ENCODE measurements around the gene GRIN1.

The GRIN1 gene

DNA sequence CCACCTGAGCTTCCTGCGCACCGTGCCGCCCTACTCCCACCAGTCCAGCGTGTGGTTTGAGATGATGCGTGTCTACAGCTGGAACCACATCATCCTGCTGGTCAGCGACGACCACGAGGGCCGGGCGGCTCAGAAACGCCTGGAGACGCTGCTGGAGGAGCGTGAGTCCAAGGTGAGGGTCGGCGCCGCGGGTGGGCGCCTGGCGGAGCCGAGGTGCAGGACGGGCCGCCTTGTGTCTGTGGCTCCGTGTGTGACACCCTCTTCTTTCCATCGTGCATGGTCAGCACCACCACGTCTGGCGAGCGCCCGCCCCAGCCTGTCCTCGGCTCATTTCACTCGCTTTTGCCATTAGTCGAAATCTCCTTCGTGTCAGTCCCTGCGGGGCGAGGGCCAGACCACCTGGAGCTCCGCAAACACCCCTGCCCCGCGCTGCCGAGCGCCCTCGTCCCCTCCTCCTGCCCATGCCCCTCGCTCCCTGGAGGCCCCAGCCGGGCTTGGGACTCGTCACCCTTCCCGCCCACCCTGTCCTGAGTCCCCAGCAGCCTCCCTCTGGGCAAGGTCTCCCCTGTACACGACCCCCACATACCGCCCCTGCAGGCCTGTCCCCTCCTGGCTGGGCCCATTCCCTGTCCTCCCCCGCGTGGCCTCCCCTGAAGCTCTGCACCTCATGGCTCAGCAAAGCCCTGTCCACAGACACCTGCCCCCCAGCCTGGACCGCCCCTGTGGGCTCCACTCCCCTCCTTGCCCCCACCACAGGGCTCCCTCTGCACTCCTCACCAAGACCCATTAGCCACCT is 7.0 kb downstream of the GRIN1 start:
- in situ Hi-C loops (cut with MboI; ENCODE audit: low pct_unique_long_range_greater_than_20kb, low sequenced_read_pairs, unreplicated experiment), result no loop called here
- no peak for DNase-seq (ENCODE audit: low spot score)
- TF ChIP-seq, protein P1, sequence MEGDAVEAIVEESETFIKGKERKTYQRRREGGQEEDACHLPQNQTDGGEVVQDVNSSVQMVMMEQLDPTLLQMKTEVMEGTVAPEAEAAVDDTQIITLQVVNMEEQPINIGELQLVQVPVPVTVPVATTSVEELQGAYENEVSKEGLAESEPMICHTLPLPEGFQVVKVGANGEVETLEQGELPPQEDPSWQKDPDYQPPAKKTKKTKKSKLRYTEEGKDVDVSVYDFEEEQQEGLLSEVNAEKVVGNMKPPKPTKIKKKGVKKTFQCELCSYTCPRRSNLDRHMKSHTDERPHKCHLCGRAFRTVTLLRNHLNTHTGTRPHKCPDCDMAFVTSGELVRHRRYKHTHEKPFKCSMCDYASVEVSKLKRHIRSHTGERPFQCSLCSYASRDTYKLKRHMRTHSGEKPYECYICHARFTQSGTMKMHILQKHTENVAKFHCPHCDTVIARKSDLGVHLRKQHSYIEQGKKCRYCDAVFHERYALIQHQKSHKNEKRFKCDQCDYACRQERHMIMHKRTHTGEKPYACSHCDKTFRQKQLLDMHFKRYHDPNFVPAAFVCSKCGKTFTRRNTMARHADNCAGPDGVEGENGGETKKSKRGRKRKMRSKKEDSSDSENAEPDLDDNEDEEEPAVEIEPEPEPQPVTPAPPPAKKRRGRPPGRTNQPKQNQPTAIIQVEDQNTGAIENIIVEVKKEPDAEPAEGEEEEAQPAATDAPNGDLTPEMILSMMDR (IDR thresholded peaks at IDR 0.05; ENCODE audit: extremely low read depth, insufficient read depth, missing control alignments), result no peak

DNA sequence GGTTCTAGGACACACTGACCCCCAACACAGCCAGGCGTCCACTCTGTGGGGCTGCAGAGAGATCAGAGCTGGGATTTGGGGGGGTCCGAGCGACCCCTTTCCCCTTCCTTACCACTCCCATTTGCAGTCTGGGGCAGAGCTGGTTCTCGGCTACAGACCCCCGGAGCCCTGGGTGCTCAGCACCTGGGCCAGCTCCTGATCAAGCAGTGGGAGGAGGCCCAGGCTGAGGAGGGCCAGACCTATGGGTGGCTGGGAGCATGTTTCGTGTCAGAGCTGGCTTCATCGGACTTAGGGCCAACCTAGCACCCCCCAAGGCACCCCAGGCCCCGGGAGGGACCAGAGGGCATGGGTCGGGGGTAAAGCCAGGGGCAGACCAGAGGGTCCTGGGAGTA is 7.6 kb downstream of the GRIN1 start:
- in situ Hi-C loops (cut with MboI; ENCODE audit: low pct_unique_long_range_greater_than_20kb, low sequenced_read_pairs, unreplicated experiment), result no loop called here
- TF ChIP-seq, protein P1 (IDR thresholded peaks at IDR 0.05; ENCODE audit: extremely low read depth, insufficient read depth, missing control alignments), result no peak
- DNase-seq (ENCODE audit: low spot score), result no peak

DNA sequence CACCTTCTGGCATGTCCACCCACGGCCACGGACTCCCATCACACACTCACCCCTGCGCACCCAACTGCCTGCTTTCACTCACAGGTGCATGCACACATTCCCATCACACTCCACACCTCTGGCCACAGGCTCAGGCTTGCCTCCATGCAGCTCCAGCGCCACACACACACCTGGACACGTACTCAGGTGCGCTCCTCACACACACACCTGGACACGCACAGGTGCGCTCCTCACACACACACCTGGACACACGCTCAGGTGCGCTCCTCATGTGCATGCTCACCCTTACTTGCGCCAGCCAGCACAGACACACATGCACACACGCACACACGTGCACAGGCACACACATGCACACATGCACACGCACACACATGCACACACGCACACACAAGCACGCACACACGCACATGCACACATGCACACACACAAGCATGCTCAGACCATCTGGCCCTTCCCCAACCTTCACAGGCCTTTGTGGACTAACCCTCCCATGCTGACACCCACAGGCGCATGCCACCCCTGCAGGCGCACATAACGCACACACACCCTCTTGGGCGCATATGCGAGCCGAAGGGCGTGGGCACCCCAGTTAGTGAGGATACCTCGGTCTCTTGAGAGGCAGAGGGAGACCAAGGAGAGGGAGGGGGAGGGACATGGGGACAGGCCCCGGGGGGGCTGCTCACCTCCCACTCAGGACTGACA is 8.3 kb downstream of the GRIN1 start:
- DNase-seq (ENCODE audit: low spot score), result no peak
- TF ChIP-seq, protein P1 (IDR thresholded peaks at IDR 0.05; ENCODE audit: extremely low read depth, insufficient read depth, missing control alignments), result no peak
- in situ Hi-C loops (cut with MboI; ENCODE audit: low pct_unique_long_range_greater_than_20kb, low sequenced_read_pairs, unreplicated experiment), result no loop called here

DNA sequence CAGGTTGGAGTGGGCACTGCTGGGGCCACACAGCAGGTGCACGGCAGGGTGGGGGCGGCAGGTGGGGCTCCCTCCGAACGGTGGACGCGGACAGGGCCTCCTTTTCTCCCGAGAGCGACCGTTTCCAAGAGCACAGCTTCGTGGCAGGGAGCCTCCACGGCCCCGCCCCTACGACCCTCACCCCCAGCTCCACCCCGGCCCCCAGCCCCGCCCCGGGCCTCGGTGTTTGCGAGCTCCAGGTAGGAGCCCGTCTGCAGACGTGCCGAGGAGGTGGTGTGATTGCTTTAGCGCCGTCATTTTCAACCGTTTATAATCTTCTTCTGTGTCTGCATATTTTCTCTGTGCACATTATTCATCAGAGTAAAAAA is 8.8 kb downstream of the GRIN1 start:
- TF ChIP-seq, protein P1 (IDR thresholded peaks at IDR 0.05; ENCODE audit: extremely low read depth, insufficient read depth, missing control alignments), result no peak
- in situ Hi-C loops (cut with MboI; ENCODE audit: low pct_unique_long_range_greater_than_20kb, low sequenced_read_pairs, unreplicated experiment), result no loop called here
- DNase-seq (ENCODE audit: low spot score), result no peak

DNA sequence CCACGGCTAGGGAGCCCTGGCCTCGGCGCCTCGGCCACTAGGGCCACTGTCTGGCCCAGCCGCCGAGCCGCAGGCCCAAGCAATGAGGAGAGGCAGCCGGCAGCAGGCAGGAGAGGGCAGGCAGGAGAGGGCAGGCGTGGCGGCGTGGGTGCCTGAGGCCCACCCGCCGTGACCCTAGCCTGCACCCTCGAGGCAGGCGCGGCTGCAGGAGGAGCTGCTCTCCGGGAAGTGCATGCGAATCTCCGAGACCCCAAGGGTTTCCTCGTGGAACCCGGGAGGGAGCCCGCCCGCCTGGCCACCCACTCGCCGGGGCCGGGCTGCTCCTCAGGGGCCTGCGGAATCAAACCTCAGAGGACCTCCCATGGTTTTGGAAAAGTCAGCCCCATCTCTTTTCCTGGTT is 9.3 kb downstream of the GRIN1 start:
- TF ChIP-seq, protein P1 (IDR thresholded peaks at IDR 0.05; ENCODE audit: extremely low read depth, insufficient read depth, missing control alignments), result no peak
- no peak for DNase-seq (ENCODE audit: low spot score)
- in situ Hi-C loops (cut with MboI; ENCODE audit: low pct_unique_long_range_greater_than_20kb, low sequenced_read_pairs, unreplicated experiment), result no loop called here

DNA sequence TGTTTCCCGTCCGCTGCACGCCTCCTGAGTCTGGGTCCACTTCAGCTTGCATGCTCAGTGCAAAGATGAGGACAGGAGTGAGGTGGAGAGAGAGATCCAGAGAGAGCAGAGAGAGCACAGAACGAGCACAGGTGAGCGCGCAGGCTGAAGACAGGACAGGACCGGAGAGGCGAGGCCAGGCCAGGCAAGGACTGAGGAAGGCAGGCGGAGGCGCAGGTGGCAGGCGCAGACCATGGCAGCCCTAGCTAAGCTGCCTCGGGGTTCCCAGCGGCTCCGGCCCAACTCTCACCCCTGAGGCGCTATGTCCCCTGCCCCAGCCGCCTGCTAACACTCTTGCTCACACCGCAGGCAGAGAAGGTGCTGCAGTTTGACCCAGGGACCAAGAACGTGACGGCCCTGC is 9.7 kb downstream of the GRIN1 start:
- in situ Hi-C loops (cut with MboI; ENCODE audit: low pct_unique_long_range_greater_than_20kb, low sequenced_read_pairs, unreplicated experiment), result no loop called here
- TF ChIP-seq, protein P1 (IDR thresholded peaks at IDR 0.05; ENCODE audit: extremely low read depth, insufficient read depth, missing control alignments), result no peak
- DNase-seq (ENCODE audit: low spot score), result no peak

Measured in GM13977 (cell line).